ENCODE measurements around the gene WFIKKN2. TPM values are rescaled to one million over a fixed set of nuclear protein-coding genes. Genes with fewer than 3 reads are reported as not detected.
A peak's percentile ranks its signal among the peaks of the same experiment; 100 is the strongest.

Gene WFIKKN2
- total and polyA plus RNA-seq, 2 of the 13 experiments (the other 11 are each of a cell fraction or from before 2014, with no cell fraction given) = not detected

GRCh38 chr17:50855708-50856330, 20.4 kb downstream of the WFIKKN2 start (continued):
- TF ChIP-seq, protein P1, sequence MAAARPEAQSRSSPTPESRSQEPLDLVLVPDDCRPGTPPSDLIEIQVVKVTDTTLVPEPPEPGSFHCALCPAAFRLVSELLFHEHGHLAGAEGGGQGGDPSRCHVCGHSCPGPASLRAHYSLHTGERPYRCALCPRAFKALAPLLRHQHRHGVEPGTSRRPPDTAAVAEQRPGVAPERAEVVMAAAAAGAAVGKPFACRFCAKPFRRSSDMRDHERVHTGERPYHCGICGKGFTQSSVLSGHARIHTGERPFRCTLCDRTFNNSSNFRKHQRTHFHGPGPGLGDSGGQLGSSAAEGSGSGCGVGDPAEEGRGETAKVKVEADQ (CRISPR knock-in tag; IDR thresholded peaks at IDR 0.05; ENCODE audit: borderline replicate concordance) = no peak
- TF ChIP-seq TCF12 (IDR thresholded peaks at IDR 0.05) (no peak), TCF12 (CRISPR knock-in tag; IDR thresholded peaks at IDR 0.05) (no peak; the same call in 1 of the 2 replicates), MBD4 (IDR thresholded peaks at IDR 0.05; ENCODE audit: borderline replicate concordance, low read length) (no peak), MEF2D (CRISPR knock-in tag; IDR thresholded peaks at IDR 0.05) (0 out of 2 replicates have a peak, but pooled peaks have one; percentile 37), AHDC1 (CRISPR knock-in tag; IDR thresholded peaks at IDR 0.05; ENCODE audit: borderline replicate concordance) (peak; percentile 81; the same call in 1 of the 2 replicates), RFX5 (IDR thresholded peaks at IDR 0.05; ENCODE audit: low read depth, low read length) (no peak), POGZ (CRISPR knock-in tag; IDR thresholded peaks at IDR 0.05) (peak; percentile 33; the same call in 1 of the 2 replicates), FOXJ3 (CRISPR knock-in tag; IDR thresholded peaks at IDR 0.05; ENCODE audit: borderline replicate concordance) (peak; percentile 56; the same call in 1 of the 2 replicates), GATAD1 (CRISPR knock-in tag; IDR thresholded peaks at IDR 0.05) (0 out of 2 replicates have a peak, but pooled peaks have one; percentile 17), ZFP37 (CRISPR knock-in tag; IDR thresholded peaks at IDR 0.05; ENCODE audit: borderline replicate concordance) (no peak), ZSCAN29 (CRISPR knock-in tag; conservative IDR thresholded peaks at IDR 0.05) (no peak), ZBTB3 (CRISPR knock-in tag; IDR thresholded peaks at IDR 0.05; ENCODE audit: borderline replicate concordance, low read depth) (no peak), ZBTB37 (CRISPR knock-in tag; IDR thresholded peaks at IDR 0.05) (no peak), ELF1 (CRISPR knock-in tag; IDR thresholded peaks at IDR 0.05) (no peak), PAWR (CRISPR knock-in tag; IDR thresholded peaks at IDR 0.05; ENCODE audit: borderline replicate concordance) (no peak), CEBPG (CRISPR knock-in tag; IDR thresholded peaks at IDR 0.05) (peak; percentile 49; the same call in 1 of the 2 replicates), FOXA3 (CRISPR knock-in tag; IDR thresholded peaks at IDR 0.05) (peak; percentile 87), ZSCAN12 (CRISPR knock-in tag; IDR thresholded peaks at IDR 0.05) (no peak), DPF2 (CRISPR knock-in tag; IDR thresholded peaks at IDR 0.05; ENCODE audit: borderline replicate concordance, low read depth) (0 out of 2 replicates have a peak, but pooled peaks have one; percentile 26)
- TF ChIP-seq, protein P2, sequence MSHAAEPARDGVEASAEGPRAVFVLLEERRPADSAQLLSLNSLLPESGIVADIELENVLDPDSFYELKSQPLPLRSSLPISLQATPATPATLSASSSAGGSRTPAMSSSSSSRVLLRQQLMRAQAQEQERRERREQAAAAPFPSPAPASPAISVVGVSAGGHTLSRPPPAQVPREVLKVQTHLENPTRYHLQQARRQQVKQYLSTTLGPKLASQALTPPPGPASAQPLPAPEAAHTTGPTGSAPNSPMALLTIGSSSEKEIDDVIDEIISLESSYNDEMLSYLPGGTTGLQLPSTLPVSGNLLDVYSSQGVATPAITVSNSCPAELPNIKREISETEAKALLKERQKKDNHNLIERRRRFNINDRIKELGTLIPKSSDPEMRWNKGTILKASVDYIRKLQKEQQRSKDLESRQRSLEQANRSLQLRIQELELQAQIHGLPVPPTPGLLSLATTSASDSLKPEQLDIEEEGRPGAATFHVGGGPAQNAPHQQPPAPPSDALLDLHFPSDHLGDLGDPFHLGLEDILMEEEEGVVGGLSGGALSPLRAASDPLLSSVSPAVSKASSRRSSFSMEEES (CRISPR knock-in tag; IDR thresholded peaks at IDR 0.05) = no peak
